Thyroid gland (tissue), 4 donors: Measurements from ENCODE around the gene EDIL3.

Experiments
- CTCF ChIP-seq, 6 experiments: fragments of 200-600 bp in 3 of 6; fragments of 450-650 bp in 3 of 6; sonication (generic) in 3 of 6; IDR thresholded peaks; one replicate each; pipeline ENCODE4 v1.5.1; 2016 to 2019; ENCODE audit warnings: antibody characterized with exemption in 6 of 6, mild to moderate bottlenecking in 2 of 6, inconsistent platforms in 1 of 6, moderate library complexity in 1 of 6
- POLR2A ChIP-seq, 2 donors: fragments of 450-650 bp; IDR thresholded peaks; one replicate each; pipeline ENCODE4 v1.6.1; 2017; ENCODE audit warnings: antibody characterized with exemption in 2 of 2, mild to moderate bottlenecking in 2 of 2, moderate library complexity in 1 of 2

DNA sequence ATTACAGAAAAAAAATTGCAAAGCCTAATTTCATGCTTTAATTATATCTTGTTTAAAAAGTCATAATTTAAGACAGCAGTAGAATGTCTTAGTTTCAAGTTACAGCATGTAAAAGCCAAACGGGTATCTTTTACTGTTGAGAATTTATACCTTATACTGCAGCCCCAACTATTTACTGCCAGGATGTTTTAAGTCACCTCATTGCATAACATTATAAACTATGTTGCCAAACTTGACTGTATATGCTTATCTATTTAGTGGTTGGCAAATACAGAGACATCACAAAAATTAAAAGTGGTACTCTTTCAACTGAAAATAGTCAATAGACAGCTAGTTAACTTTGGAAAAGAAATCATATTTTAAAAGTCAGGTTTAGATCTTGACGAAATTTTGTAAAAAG lies 119.5 kb downstream of the EDIL3 start:
- TF ChIP-seq CTCF (IDR thresholded peaks at IDR 0.05) = no peak
- no peak for TF ChIP-seq POLR2A (IDR thresholded peaks at IDR 0.05)
